Neural progenitor cell (in vitro differentiated cells): ENCODE data around the gene GPR89B. TPM values are rescaled to one million over a fixed set of nuclear protein-coding genes. Genes with fewer than 3 reads are reported as not detected.
A peak's percentile ranks its signal among the peaks of the same experiment; 100 is the strongest.

ENCODE experiments used
- DNase-seq: peaks from one replicate; pipeline ENCODE4 v3.0.0-alpha.2; 2016; ENCODE audit warnings: low spot score
- H2AFZ ChIP-seq: fragments of 200-600 bp; sonication (generic); replicated peaks from 2 replicates; pipeline ENCODE4 v1.6.1; 2016; ENCODE audit warnings: antibody characterized with exemption
- H3F3A ChIP-seq: fragments of 200-600 bp; sonication (generic); 2 replicates; pipeline ENCODE4 v1.6.1; 2016; ENCODE audit warnings: antibody characterized with exemption, low read depth
- H3K27ac ChIP-seq: fragments of 200-600 bp; sonication (generic); 2 replicates; pipeline ENCODE4 v1.5.1; 2016; ENCODE audit warnings: mild to moderate bottlenecking
- H3K27me3 ChIP-seq: fragments of 200-600 bp; sonication (generic); 2 replicates; pipeline ENCODE4 v1.6.1; 2016; ENCODE audit warnings: mild to moderate bottlenecking, moderate library complexity
- H3K36me3 ChIP-seq: fragments of 200-600 bp; sonication (generic); 2 replicates; pipeline ENCODE4 v1.5.1; 2016
- H3K4me1 ChIP-seq: fragments of 200-600 bp; sonication (generic); 2 replicates; pipeline ENCODE4 v1.6.1; 2016; ENCODE audit warnings: mixed run types
- H3K4me2 ChIP-seq: fragments of 200-600 bp; sonication (generic); 2 replicates; pipeline ENCODE4 v1.6.1; 2016
- H3K4me3 ChIP-seq: fragments of 200-600 bp; sonication (generic); 2 replicates; pipeline ENCODE4 v1.5.1; 2016
- H3K79me2 ChIP-seq: fragments of 200-600 bp; sonication (generic); 2 replicates; pipeline ENCODE4 v1.6.1; 2016; ENCODE audit warnings: low read depth
- H3K9ac ChIP-seq: fragments of 200-600 bp; sonication (generic); 2 replicates; pipeline ENCODE4 v1.6.1; 2016
- H3K9me3 ChIP-seq: fragments of 200-600 bp; sonication (generic); 2 replicates; pipeline ENCODE4 v1.5.1; 2016; ENCODE audit warnings: low read depth
- H4K20me1 ChIP-seq: fragments of 200-600 bp; sonication (generic); 2 replicates; pipeline ENCODE4 v1.6.1; 2016; ENCODE audit warnings: low read depth
- H3K27ac Mint-ChIP-seq: 3 replicates; pipeline ENCODE4 v1.8.0; 2021; ENCODE audit warnings: mixed read lengths
- H3K27me3 Mint-ChIP-seq: 2 replicates; pipeline ENCODE4 v1.8.0; 2022; ENCODE audit warnings: low read depth, mild to moderate bottlenecking, inconsistent platforms, moderate library complexity, mixed read lengths; ENCODE audit not compliant: insufficient read depth
- H3K36me3 Mint-ChIP-seq: 3 replicates; pipeline ENCODE4 v1.8.0; 2021; ENCODE audit warnings: mixed read lengths
- H3K4me1 Mint-ChIP-seq: 3 replicates; pipeline ENCODE4 v1.8.0; 2021; ENCODE audit warnings: mixed read lengths
- H3K4me3 Mint-ChIP-seq: 3 replicates; pipeline ENCODE4 v1.8.0; 2021; ENCODE audit warnings: mild to moderate bottlenecking, moderate library complexity, mixed read lengths
- H3K9me3 Mint-ChIP-seq: 3 replicates; pipeline ENCODE4 v1.8.0; 2020; ENCODE audit warnings: mixed read lengths
- EZH2 ChIP-seq: fragments of 200-600 bp; sonication (generic); IDR thresholded peaks from 2 replicates; pipeline ENCODE4 v1.6.1; 2017; ENCODE audit warnings: antibody characterized with exemption, mild to moderate bottlenecking, moderate library complexity
- EZH2phosphoT487 ChIP-seq: fragments of 200-600 bp; sonication (generic); IDR thresholded peaks from 2 replicates; pipeline ENCODE4 v1.6.1; 2017; ENCODE audit warnings: antibody characterized with exemption
- total RNA-seq: library from RNA; depleted of rRNA; stranded (reverse); fragments of >200 nt; gene quantifications from 2 replicates; pipeline ENCODE4 v1.2.3, GENCODE V29; 2015; ENCODE audit warnings: low replicate concordance
- TF ChIP-seq, protein P1 (sequence below): fragments of 200-600 bp; sonication (generic); IDR thresholded peaks from 2 replicates; pipeline ENCODE4 v1.5.1; 2017; ENCODE audit warnings: antibody characterized with exemption, mild to moderate bottlenecking

Gene GPR89B
- total RNA-seq, 1 donor from 2014 or later: 47.9 TPM

DNA sequence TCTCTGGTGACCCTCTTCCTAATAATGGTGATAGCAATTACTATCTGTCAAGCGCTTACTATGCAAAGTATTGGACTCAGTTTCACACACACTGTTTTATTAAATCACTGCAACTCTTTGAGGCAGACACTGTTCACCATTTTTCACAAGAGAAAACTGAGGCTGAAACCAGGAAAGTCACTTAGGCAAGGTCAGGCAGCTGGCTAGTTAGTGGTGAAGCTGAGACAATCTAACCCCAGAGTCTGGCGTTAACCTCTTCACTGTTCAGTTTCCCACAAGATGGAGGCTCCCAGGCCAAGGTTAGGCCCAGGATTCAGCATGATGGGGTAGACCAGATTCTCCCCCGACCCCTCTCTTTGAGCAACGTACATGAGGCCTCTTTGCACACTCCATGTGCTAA is 30.4 kb upstream of the GPR89B start:
- H3K4me1 ChIP-seq: peaks cover 20% of the 10 kb centered on the region
- H3K4me3 Mint-ChIP-seq: no peak overlapping the region
- no peak for TF ChIP-seq EZH2
- TF ChIP-seq EZH2phosphoT487: no peak
- TF ChIP-seq, protein P1, sequence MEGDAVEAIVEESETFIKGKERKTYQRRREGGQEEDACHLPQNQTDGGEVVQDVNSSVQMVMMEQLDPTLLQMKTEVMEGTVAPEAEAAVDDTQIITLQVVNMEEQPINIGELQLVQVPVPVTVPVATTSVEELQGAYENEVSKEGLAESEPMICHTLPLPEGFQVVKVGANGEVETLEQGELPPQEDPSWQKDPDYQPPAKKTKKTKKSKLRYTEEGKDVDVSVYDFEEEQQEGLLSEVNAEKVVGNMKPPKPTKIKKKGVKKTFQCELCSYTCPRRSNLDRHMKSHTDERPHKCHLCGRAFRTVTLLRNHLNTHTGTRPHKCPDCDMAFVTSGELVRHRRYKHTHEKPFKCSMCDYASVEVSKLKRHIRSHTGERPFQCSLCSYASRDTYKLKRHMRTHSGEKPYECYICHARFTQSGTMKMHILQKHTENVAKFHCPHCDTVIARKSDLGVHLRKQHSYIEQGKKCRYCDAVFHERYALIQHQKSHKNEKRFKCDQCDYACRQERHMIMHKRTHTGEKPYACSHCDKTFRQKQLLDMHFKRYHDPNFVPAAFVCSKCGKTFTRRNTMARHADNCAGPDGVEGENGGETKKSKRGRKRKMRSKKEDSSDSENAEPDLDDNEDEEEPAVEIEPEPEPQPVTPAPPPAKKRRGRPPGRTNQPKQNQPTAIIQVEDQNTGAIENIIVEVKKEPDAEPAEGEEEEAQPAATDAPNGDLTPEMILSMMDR: no peak
- no peaks in the 10 kb centered on the region for H3K36me3 Mint-ChIP-seq
- peaks cover 10% of the 10 kb centered on the region for H4K20me1 ChIP-seq
- H3K79me2 ChIP-seq: no peaks in the 10 kb centered on the region
- H3K27me3 Mint-ChIP-seq: peaks cover 8% of the 10 kb centered on the region
- H3K4me1 Mint-ChIP-seq: peaks cover 44% of the 10 kb centered on the region
- H3K36me3 ChIP-seq: no peaks in the 10 kb centered on the region
- peaks cover 7% of the 10 kb centered on the region for H3F3A ChIP-seq
- no peak overlapping the region for H3K27ac Mint-ChIP-seq
- no peak overlapping the region for H3K9ac ChIP-seq
- no peaks in the 10 kb centered on the region for H3K9me3 ChIP-seq
- H3K9me3 Mint-ChIP-seq: no peaks in the 10 kb centered on the region
- no peak overlapping the region for H3K4me3 ChIP-seq
- H2AFZ ChIP-seq: no peak overlapping the region
- H3K4me2 ChIP-seq: peak overlapping the region; percentile 25
- no peak for DNase-seq
- H3K27me3 ChIP-seq: no peaks in the 10 kb centered on the region
- H3K27ac ChIP-seq: no peak overlapping the region

DNA sequence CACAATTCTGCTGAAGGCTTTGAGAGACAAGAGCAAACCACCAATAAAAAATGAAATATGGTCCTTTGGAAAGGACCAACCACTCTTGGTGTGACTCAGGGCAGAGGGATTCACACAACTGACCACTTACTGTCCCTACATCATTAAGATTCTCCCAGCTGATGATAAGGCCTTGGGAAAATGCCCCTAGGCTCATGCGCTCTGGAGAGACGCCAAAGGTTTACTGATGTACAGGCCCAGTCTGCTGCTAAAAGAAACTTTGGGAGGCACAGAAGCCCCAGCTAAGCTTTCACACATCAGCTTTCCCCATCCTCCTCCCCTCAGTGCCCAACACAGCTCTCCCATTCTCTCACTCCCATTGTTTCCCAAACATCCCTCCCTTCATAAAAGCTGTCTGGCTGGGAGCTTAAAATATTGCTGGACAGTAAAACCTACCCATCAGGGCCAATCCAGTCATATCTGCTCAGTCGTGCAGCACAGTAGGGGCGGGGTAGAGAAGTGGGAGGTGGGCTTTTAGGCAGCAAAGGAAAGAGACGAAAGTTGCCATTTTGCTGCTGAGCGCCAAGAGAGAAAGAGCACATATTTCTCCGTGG is 25.9 kb upstream of the GPR89B start, which contains the start of gene GJA8:
Gene GJA8 (plus strand): TSS at position 543 of the 593 bp plus-strand sequence. CDS start 5,161 bp downstream, outside the sequence.
- no peak within 1 kb of the TSS for H3K4me3 Mint-ChIP-seq
- H3K27ac Mint-ChIP-seq: no peak within 1 kb of the TSS
- Histone ChIP-seq H3K9ac (no peak within 1 kb of the TSS), H3K4me3 (no peak within 1 kb of the TSS), H3K9me3 (no peaks in the 10 kb centered on the region), H3K4me2 (no peak within 1 kb of the TSS), H2AFZ (peak within 1 kb of the TSS; percentile 18), H3K79me2 (no peaks in the 10 kb centered on the region), H3F3A (no peaks in the 10 kb centered on the region), H3K36me3 (no peaks in the 10 kb centered on the region), H3K27ac (no peak within 1 kb of the TSS), H3K27me3 (no peaks in the 10 kb centered on the region), H3K4me1 (peaks cover 8% of the 10 kb centered on the region), H4K20me1 (peaks cover 4% of the 10 kb centered on the region)
- peaks cover 9% of the 10 kb centered on the region for H3K27me3 Mint-ChIP-seq
- no peaks in the 10 kb centered on the region for H3K36me3 Mint-ChIP-seq
- no peak for DNase-seq
- peaks cover 27% of the 10 kb centered on the region for H3K4me1 Mint-ChIP-seq
- H3K9me3 Mint-ChIP-seq: no peaks in the 10 kb centered on the region
- TF ChIP-seq, protein P1: no peak
- TF ChIP-seq EZH2phosphoT487: no peak
- no peak for TF ChIP-seq EZH2

DNA sequence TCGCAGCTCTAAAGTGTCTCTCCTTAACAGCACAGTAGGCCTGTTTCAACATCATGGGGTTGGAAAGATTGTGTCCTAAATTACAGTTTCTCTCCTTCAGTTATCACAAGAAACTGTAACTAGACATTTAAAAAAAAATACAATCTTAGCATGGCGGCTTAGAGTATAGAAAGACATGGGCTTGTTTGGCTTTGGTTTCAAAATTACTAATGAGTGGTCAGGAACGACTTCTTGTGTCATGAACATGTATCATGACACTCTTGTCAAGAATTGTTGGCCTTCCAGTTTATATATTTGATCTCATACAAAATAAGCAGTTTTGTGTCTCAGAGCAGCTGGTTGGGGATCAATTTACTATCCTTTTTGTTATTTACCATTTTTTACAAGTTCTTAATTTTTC is 23.5 kb upstream of the GPR89B start:
- no peaks in the 10 kb centered on the region for H4K20me1 ChIP-seq
- H3F3A ChIP-seq: no peaks in the 10 kb centered on the region
- peaks cover 4% of the 10 kb centered on the region for H3K4me1 ChIP-seq
- no peaks in the 10 kb centered on the region for H3K79me2 ChIP-seq
- H2AFZ ChIP-seq: no peak overlapping the region
- H3K36me3 ChIP-seq: no peaks in the 10 kb centered on the region
- no peaks in the 10 kb centered on the region for H3K9me3 ChIP-seq
- Mint-ChIP-seq H3K4me1 (peaks cover 15% of the 10 kb centered on the region), H3K4me3 (no peak overlapping the region), H3K27ac (no peak overlapping the region), H3K9me3 (no peaks in the 10 kb centered on the region), H3K36me3 (no peaks in the 10 kb centered on the region), H3K27me3 (peaks cover 3% of the 10 kb centered on the region)
- no peak overlapping the region for H3K4me2 ChIP-seq
- no peak overlapping the region for H3K27ac ChIP-seq
- H3K9ac ChIP-seq: no peak overlapping the region
- TF ChIP-seq EZH2phosphoT487: no peak
- TF ChIP-seq, protein P1: no peak
- no peak for TF ChIP-seq EZH2
- H3K4me3 ChIP-seq: no peak overlapping the region
- no peak for DNase-seq
- no peaks in the 10 kb centered on the region for H3K27me3 ChIP-seq
